ENCODE data around the gene PMIS2. TPM values are rescaled to one million over a fixed set of nuclear protein-coding genes. Genes with fewer than 3 reads are reported as not detected.

The PMIS2 gene
- total and polyA plus RNA-seq, 8 donors: not detected

GRCh38 chr19:35609851-35610353 is 23.9 kb downstream of the PMIS2 start:
- no peak overlapping the region for H3K4me3 ChIP-seq
- intact Hi-C loops (cut with DNase I; ENCODE audit: low total_unique reads): no loop called here
- no peak for TF ChIP-seq POLR2A (IDR thresholded peaks at IDR 0.05)
- TF ChIP-seq POLR2AphosphoS5 (IDR thresholded peaks at IDR 0.05): no peak
- H3K4me1 ChIP-seq: peaks cover 10 to 18% (median 15%) of the 10 kb centered on the region in 4 donors
- H3K27ac ChIP-seq: no peak overlapping the region
- H3K27me3 ChIP-seq: no peaks in the 10 kb centered on the region
- WGBS, 5 donors: 58 to 82% (median 66%) methylated on average over 5 to 6 of the region's 6 CpGs
- peaks cover 0 to 21% (median 4%) of the 10 kb centered on the region in 4 donors for H3K9me3 ChIP-seq
- peaks cover 0 to 3% (median 1%) of the 10 kb centered on the region in 4 donors for H3K36me3 ChIP-seq
- DNase-seq: no peak

- 30 to 46% (median 34%) methylated on average over 9 of the region's 9 CpGs for WGBS, 5 donors
- H3K27me3 ChIP-seq: no peaks in the 10 kb centered on the region
- peaks cover 10 to 18% (median 15%) of the 10 kb centered on the region in 4 donors for H3K4me1 ChIP-seq
- H3K27ac ChIP-seq: peak overlapping the region in 4 of 5 donors; percentile 74 to 84 (median 78)
- intact Hi-C loops (cut with DNase I; ENCODE audit: low total_unique reads): no loop called here
- TF ChIP-seq EP300 (IDR thresholded peaks at IDR 0.05): no peak
- no peak for TF ChIP-seq CTCF (IDR thresholded peaks at IDR 0.05)
- no peak for TF ChIP-seq POLR2AphosphoS5 (IDR thresholded peaks at IDR 0.05)
- no peak for TF ChIP-seq POLR2A (IDR thresholded peaks at IDR 0.05)
- H3K36me3 ChIP-seq: peaks cover 3 to 25% (median 23%) of the 10 kb centered on the region in 4 donors
- H3K9me3 ChIP-seq: peaks cover 0 to 15% (median 4%) of the 10 kb centered on the region in 4 donors
- peak overlapping the region; percentile 65 to 84 (median 70) for H3K4me3 ChIP-seq
- no peak for DNase-seq
These were observed 26.2 kb downstream of the PMIS2 start for GRCh38 chr19:35612224-35612558.

- Histone ChIP-seq H3K4me3 (peak within 1 kb of the TSS; percentile 65 to 84 (median 70)), H3K27ac (peak within 1 kb of the TSS in 4 of 5 donors; percentile 74 to 84 (median 78)), H3K27me3 (no peaks in the 10 kb centered on the region), H3K4me1 (peaks cover 10 to 18% (median 15%) of the 10 kb centered on the region in 4 donors), H3K36me3 (peaks cover 3 to 31% (median 28%) of the 10 kb centered on the region in 4 donors), H3K9me3 (peaks cover 0 to 9% (median 2%) of the 10 kb centered on the region in 4 donors)
- 0 to 1% (median 0%) methylated on average over 13 to 47 of the region's 47 CpGs for WGBS, 5 donors
- intact Hi-C loops (cut with DNase I; ENCODE audit: low total_unique reads): no loop called here
- DNase-seq: peak; percentile 98 to 99
- TF ChIP-seq POLR2AphosphoS5 (IDR thresholded peaks at IDR 0.05) (peak; percentile 81 to 93 (median 90)), POLR2A (IDR thresholded peaks at IDR 0.05) (no peak), CTCF (IDR thresholded peaks at IDR 0.05) (peak in 2 of 7 experiments; percentile 10 to 31)
These were observed 26.8 kb downstream of the PMIS2 start, which contains the start of gene HAUS5 for GRCh38 chr19:35612559-35613321. TSS of gene HAUS5 (plus strand) at chr19:35612735. CDS start at chr19:35612795, 60 bp downstream.

- peaks cover 0 to under 1% (median 0%) of the 10 kb centered on the region in 4 donors for H3K9me3 ChIP-seq
- H3K27ac ChIP-seq: no peak overlapping the region
- TF ChIP-seq POLR2AphosphoS5 (IDR thresholded peaks at IDR 0.05): no peak
- H3K27me3 ChIP-seq: no peaks in the 10 kb centered on the region
- H3K36me3 ChIP-seq: peaks cover 3 to 39% (median 34%) of the 10 kb centered on the region in 4 donors
- H3K4me3 ChIP-seq: no peak overlapping the region
- no peak for DNase-seq
- H3K4me1 ChIP-seq: peaks cover 10 to 18% (median 15%) of the 10 kb centered on the region in 4 donors
- 57 to 92% (median 80%) methylated on average over 1 of the region's 1 CpG for WGBS, 5 donors
- intact Hi-C loops (cut with DNase I; ENCODE audit: low total_unique reads): no loop called here
These were observed 27.6 kb downstream of the PMIS2 start for GRCh38 chr19:35613574-35613973.

- Histone ChIP-seq H3K27me3 (no peaks in the 10 kb centered on the region), H3K36me3 (peaks cover 3 to 54% (median 47%) of the 10 kb centered on the region in 4 donors), H3K4me1 (peaks cover 10 to 18% (median 15%) of the 10 kb centered on the region in 4 donors), H3K4me3 (no peak overlapping the region), H3K9me3 (no peaks in the 10 kb centered on the region), H3K27ac (no peak overlapping the region)
- no peak for DNase-seq
- TF ChIP-seq CTCF (IDR thresholded peaks at IDR 0.05) (no peak), POLR2AphosphoS5 (IDR thresholded peaks at IDR 0.05) (no peak), POLR2A (IDR thresholded peaks at IDR 0.05) (no peak), EP300 (IDR thresholded peaks at IDR 0.05) (no peak)
- intact Hi-C loops (cut with DNase I; ENCODE audit: low total_unique reads): no loop called here
- 94 to 97% (median 95%) methylated on average over 14 to 17 of the region's 17 CpGs for WGBS, 5 donors
These were observed 29.1 kb downstream of the PMIS2 start for GRCh38 chr19:35615036-35615435.
